ENCODE data around the gene GIT2. TPM values are rescaled to one million over a fixed set of nuclear protein-coding genes. Genes with fewer than 3 reads are reported as not detected.
"Not testable (repeated sequence)": the region's sequence is repeated elsewhere in the genome, so short reads cannot be mapped to it uniquely, and the experiment has no call there.

Gene GIT2
- total RNA-seq, 1 donor from 2014 or later = 23.8 TPM

- no peak for DNase-seq (ENCODE audit: low read depth in 2 of 2)
These were observed 72.5 kb downstream of the GIT2 start for GRCh38 chr12:109923481-109924245.

- no peak for DNase-seq (ENCODE audit: low read depth in 2 of 2)
These were observed 73.1 kb downstream of the GIT2 start for GRCh38 chr12:109923038-109923437.

- no peak for DNase-seq (ENCODE audit: low read depth in 2 of 2)
These were observed 74.2 kb downstream of the GIT2 start for GRCh38 chr12:109921982-109922381.

- no peak for DNase-seq (ENCODE audit: low read depth in 2 of 2)
These were observed 75.8 kb downstream of the GIT2 start for GRCh38 chr12:109920261-109920780.

GRCh38 chr12:109919456-109919855 is 76.7 kb downstream of the GIT2 start:
- no peak for DNase-seq (ENCODE audit: low read depth in 2 of 2)

- no peak for DNase-seq (ENCODE audit: low read depth in 2 of 2)
These were observed 80.1 kb downstream of the GIT2 start for GRCh38 chr12:109916045-109916444.

- DNase-seq (ENCODE audit: low read depth in 2 of 2) = no peak
These were observed 80.8 kb downstream of the GIT2 start for GRCh38 chr12:109915171-109916040.

- DNase-seq (ENCODE audit: low read depth in 2 of 2) = no peak
These were observed 81.7 kb downstream of the GIT2 start for GRCh38 chr12:109914461-109914860.

GRCh38 chr12:109912855-109913321 is 83.3 kb downstream of the GIT2 start:
- DNase-seq (ENCODE audit: low read depth in 2 of 2) = peak; percentile 37 to 63

- DNase-seq (ENCODE audit: low read depth in 2 of 2) = peak in 1 of 2 donors; percentile 61
These were observed 85.2 kb downstream of the GIT2 start for GRCh38 chr12:109910969-109911348.

- no peak for DNase-seq (ENCODE audit: low read depth in 2 of 2)
These were observed 85.8 kb downstream of the GIT2 start for GRCh38 chr12:109910254-109910968.

GRCh38 chr12:109905301-109905700 is 90.9 kb downstream of the GIT2 start:
- no peak for DNase-seq (ENCODE audit: low read depth in 2 of 2)

- DNase-seq (ENCODE audit: low read depth in 2 of 2) = no peak
These were observed 93.2 kb downstream of the GIT2 start for GRCh38 chr12:109902891-109903418.

- DNase-seq (ENCODE audit: low read depth in 2 of 2) = peak in 1 of 2 donors; percentile 30
These were observed 95.2 kb downstream of the GIT2 start for GRCh38 chr12:109900752-109901580.

- DNase-seq (ENCODE audit: low read depth in 2 of 2) = peak; percentile 91 to 96
These were observed 96.1 kb downstream of the GIT2 start, which contains the start of gene TCHP for GRCh38 chr12:109899783-109900751. TCHP (plus strand) TSS chr12:109900274; CDS start chr12:109903027, 2,753 bp downstream.

GRCh38 chr12:109899345-109899744 is 96.8 kb downstream of the GIT2 start:
- not testable (repeated sequence) for DNase-seq (ENCODE audit: low read depth in 2 of 2)

- no peak for DNase-seq (ENCODE audit: low read depth in 2 of 2)
These were observed 99.1 kb downstream of the GIT2 start for GRCh38 chr12:109897029-109897428.

GRCh38 chr12:109896188-109896587 is 100.0 kb downstream of the GIT2 start:
- no peak for DNase-seq (ENCODE audit: low read depth in 2 of 2)

- no peak for DNase-seq (ENCODE audit: low read depth in 2 of 2)
These were observed 101.2 kb downstream of the GIT2 start for GRCh38 chr12:109894939-109895338.

Data from lung microvascular endothelial cell (primary cell).